Esophagus squamous epithelium (tissue), 4 donors: Measurements from ENCODE around the gene CLEC18C.

Experiments
- POLR2A ChIP-seq, 4 donors: fragments of 450-650 bp; IDR thresholded peaks; one replicate each; pipeline ENCODE4 v1.6.1; 2017; ENCODE audit warnings: antibody characterized with exemption in 4 of 4, mild to moderate bottlenecking in 4 of 4, moderate library complexity in 3 of 4
- TF ChIP-seq, protein P1 (sequence below), 6 experiments: fragments of 450-650 bp in 4 of 6; fragments of 200-600 bp in 2 of 6; sonication (generic) in 2 of 6; IDR thresholded peaks; one replicate each; pipeline ENCODE4 v1.5.1; 2016 to 2019; ENCODE audit warnings: antibody characterized with exemption in 6 of 6, mild to moderate bottlenecking in 4 of 6, moderate library complexity in 4 of 6

DNA sequence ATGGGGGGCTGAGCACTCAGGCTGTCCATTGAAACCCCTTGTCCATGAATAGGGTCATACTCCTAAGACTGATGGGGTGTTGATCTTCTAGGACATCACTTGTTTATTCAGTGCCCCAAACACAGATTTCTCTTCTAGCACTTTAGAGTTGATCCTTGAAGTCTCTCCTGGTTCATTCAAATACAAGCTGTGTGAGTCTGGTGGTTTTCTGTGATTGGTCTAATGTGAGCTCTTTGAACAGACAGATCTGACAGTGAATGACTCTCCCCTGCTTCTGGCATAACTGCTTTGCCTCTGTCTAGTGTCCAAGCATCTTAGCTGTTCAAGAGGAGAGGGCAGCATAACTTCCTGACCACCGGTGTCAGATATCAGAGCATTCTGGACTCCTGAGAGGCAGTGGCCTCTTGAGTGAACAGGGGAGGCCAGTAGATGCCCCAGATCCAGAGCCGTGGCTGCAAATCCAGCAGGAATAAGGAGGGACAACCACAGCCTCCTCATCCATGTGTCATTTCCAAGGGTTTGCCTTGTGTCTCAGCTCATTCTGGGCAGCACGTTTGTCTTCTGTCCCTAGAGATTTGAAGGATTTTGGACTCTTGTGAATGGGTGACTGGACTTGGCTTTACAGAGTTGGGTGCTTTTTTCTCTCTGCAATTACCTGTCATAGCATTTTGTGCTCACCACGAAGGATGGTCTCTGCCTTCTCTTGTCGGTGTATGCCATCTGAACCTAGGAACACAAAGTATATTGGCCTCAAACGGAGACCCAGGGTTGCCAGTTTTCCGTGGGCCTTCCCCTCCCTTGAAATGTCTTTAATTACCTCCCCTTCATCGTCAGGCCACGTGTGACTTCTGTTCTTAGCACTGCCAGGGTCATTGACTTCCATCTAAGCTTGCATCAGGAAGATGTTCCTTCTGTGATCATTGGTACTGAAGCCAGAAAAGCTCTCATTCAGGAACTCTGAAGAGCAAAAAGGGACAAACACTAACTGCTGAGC is 13.9 kb upstream of the CLEC18C start:
- no peak for TF ChIP-seq POLR2A (IDR thresholded peaks at IDR 0.05)
- TF ChIP-seq, protein P1, sequence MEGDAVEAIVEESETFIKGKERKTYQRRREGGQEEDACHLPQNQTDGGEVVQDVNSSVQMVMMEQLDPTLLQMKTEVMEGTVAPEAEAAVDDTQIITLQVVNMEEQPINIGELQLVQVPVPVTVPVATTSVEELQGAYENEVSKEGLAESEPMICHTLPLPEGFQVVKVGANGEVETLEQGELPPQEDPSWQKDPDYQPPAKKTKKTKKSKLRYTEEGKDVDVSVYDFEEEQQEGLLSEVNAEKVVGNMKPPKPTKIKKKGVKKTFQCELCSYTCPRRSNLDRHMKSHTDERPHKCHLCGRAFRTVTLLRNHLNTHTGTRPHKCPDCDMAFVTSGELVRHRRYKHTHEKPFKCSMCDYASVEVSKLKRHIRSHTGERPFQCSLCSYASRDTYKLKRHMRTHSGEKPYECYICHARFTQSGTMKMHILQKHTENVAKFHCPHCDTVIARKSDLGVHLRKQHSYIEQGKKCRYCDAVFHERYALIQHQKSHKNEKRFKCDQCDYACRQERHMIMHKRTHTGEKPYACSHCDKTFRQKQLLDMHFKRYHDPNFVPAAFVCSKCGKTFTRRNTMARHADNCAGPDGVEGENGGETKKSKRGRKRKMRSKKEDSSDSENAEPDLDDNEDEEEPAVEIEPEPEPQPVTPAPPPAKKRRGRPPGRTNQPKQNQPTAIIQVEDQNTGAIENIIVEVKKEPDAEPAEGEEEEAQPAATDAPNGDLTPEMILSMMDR (IDR thresholded peaks at IDR 0.05) = no peak
